Stimulated activated CD4-positive, alpha-beta T cell treated with anti-CD3 and anti-CD28 coated beads, Interleukin-12 subunit alpha, Interleukin-12 subunit beta, amount 100 ng/mL, for 4 hours (primary cell): ENCODE data around the gene ETNK2.
"Not testable (repeated sequence)": the region's sequence is repeated elsewhere in the genome, so short reads cannot be mapped to it uniquely, and the experiment has no call there.

ENCODE experiments used
- DNase-seq: peaks from one replicate; pipeline ENCODE4 v3.0.0-alpha.2; 2020

ETNK2 gene

GRCh38 chr1:204094313-204094729, 57.5 kb downstream of the ETNK2 start:
- no peak for DNase-seq

GRCh38 chr1:204093781-204094180, 58.1 kb downstream of the ETNK2 start:
- DNase-seq: no peak

- DNase-seq: no peak
Observed at GRCh38 chr1:204093421-204093717, 58.5 kb downstream of the ETNK2 start.

GRCh38 chr1:204092632-204093420, 59.0 kb downstream of the ETNK2 start:
- no peak for DNase-seq

- DNase-seq: no peak
Observed at GRCh38 chr1:204091787-204092312, 60.0 kb downstream of the ETNK2 start.

GRCh38 chr1:204091066-204091465, 60.8 kb downstream of the ETNK2 start:
- DNase-seq: no peak

- not testable (repeated sequence) for DNase-seq
Observed at GRCh38 chr1:204090132-204090531, 61.7 kb downstream of the ETNK2 start.

GRCh38 chr1:204089044-204089751, 62.6 kb downstream of the ETNK2 start:
- DNase-seq: no peak

- no peak for DNase-seq
Observed at GRCh38 chr1:204088596-204088995, 63.2 kb downstream of the ETNK2 start.

- no peak for DNase-seq
Observed at GRCh38 chr1:204087893-204088528, 63.8 kb downstream of the ETNK2 start.

- DNase-seq: no peak
Observed at GRCh38 chr1:204087181-204087892, 64.5 kb downstream of the ETNK2 start.

- no peak for DNase-seq
Observed at GRCh38 chr1:204085876-204086275, 66.0 kb downstream of the ETNK2 start.

GRCh38 chr1:204084247-204084772, 67.5 kb downstream of the ETNK2 start:
- DNase-seq: no peak

- no peak for DNase-seq
Observed at GRCh38 chr1:204083491-204083890, 68.4 kb downstream of the ETNK2 start.

GRCh38 chr1:204081791-204082513, 69.9 kb downstream of the ETNK2 start:
- DNase-seq: no peak

- no peak for DNase-seq
Observed at GRCh38 chr1:204081164-204081790, 70.6 kb downstream of the ETNK2 start.
